HEK293T (cell line): Measurements from ENCODE around the gene SYTL1.

ENCODE experiments used
- CTCF ChIA-PET: fragments of 350-600 bp; formaldehyde crosslinking; extraction: SDS; loops from one replicate; lab custom pipeline; 2021; ENCODE audit warnings: antibody characterized with exemption, inconsistent platforms; lab: Yijun Ruan, JAX
- POLR2A ChIA-PET: fragments of 350-600 bp; formaldehyde crosslinking; extraction: SDS; loops from one replicate; lab custom pipeline; 2020; ENCODE audit warnings: antibody characterized with exemption, inconsistent platforms; lab: Yijun Ruan, JAX
- DNase-seq: peaks from one replicate; pipeline ENCODE4 v3.0.0; 2012; ENCODE audit warnings: mixed read lengths; ENCODE audit errors: extremely low spot score
- ARNT ChIP-seq: fragments of 450-650 bp; IDR thresholded peaks from 2 replicates; pipeline ENCODE4 v1.6.1; 2017; ENCODE audit warnings: mild to moderate bottlenecking
- BHLHE40 ChIP-seq: fragments of 450-650 bp; IDR thresholded peaks from 2 replicates; pipeline ENCODE4 v1.6.1; 2016; ENCODE audit warnings: mild to moderate bottlenecking, moderate library complexity, borderline replicate concordance
- CTBP1 ChIP-seq: fragments of 450-650 bp; IDR thresholded peaks from 2 replicates; pipeline ENCODE4 v1.6.1; 2016; ENCODE audit warnings: borderline replicate concordance
- ELF4 ChIP-seq: fragments of 450-650 bp; IDR thresholded peaks from 2 replicates; pipeline ENCODE4 v1.6.1; 2017; ENCODE audit warnings: antibody characterized with exemption
- FOXA1 ChIP-seq: fragments of 450-650 bp; IDR thresholded peaks from 2 replicates; pipeline ENCODE4 v1.6.1; 2016; ENCODE audit warnings: mild to moderate bottlenecking
- FOXK2 ChIP-seq: fragments of 450-650 bp; IDR thresholded peaks from 2 replicates; pipeline ENCODE4 v1.6.1; 2016; ENCODE audit warnings: mild to moderate bottlenecking
- FOXM1 ChIP-seq: fragments of 450-650 bp; IDR thresholded peaks from 2 replicates; pipeline ENCODE4 v1.6.1; 2017; ENCODE audit warnings: mild to moderate bottlenecking, borderline replicate concordance
- HDGF ChIP-seq: fragments of 450-650 bp; IDR thresholded peaks from 2 replicates; pipeline ENCODE4 v1.6.1; 2017; ENCODE audit warnings: antibody characterized with exemption, borderline replicate concordance
- L3MBTL2 ChIP-seq: fragments of 450-650 bp; conservative IDR thresholded peaks from 2 replicates; pipeline ENCODE4 v1.6.1; 2016; ENCODE audit warnings: mild to moderate bottlenecking
- LEF1 ChIP-seq: fragments of 450-650 bp; IDR thresholded peaks from 2 replicates; pipeline ENCODE4 v1.6.1; 2017; ENCODE audit warnings: mild to moderate bottlenecking, borderline replicate concordance
- NFRKB ChIP-seq: fragments of 450-650 bp; IDR thresholded peaks from 2 replicates; pipeline ENCODE4 v1.6.1; 2016; ENCODE audit warnings: mild to moderate bottlenecking, moderate library complexity
- PKNOX1 ChIP-seq: fragments of 450-650 bp; IDR thresholded peaks from 2 replicates; pipeline ENCODE4 v1.6.1; 2016
- SP1 ChIP-seq: fragments of 450-650 bp; IDR thresholded peaks from 2 replicates; pipeline ENCODE4 v1.6.1; 2017
- SUZ12 ChIP-seq: fragments of 450-650 bp; IDR thresholded peaks from 2 replicates; pipeline ENCODE4 v1.6.1; 2016; ENCODE audit warnings: mild to moderate bottlenecking
- TARDBP ChIP-seq: fragments of 450-650 bp; IDR thresholded peaks from 2 replicates; pipeline ENCODE4 v1.6.1; 2016
- ZNF384 ChIP-seq: fragments of 450-650 bp; IDR thresholded peaks from 2 replicates; pipeline ENCODE4 v1.6.1; 2016

Gene SYTL1

GRCh38 chr1:27360159-27361043, 18.6 kb downstream of the SYTL1 start:
- TF ChIP-seq ZNF384 (no peak), FOXK2 (no peak), LEF1 (no peak), ELF4 (no peak)
- ChIA-PET POLR2A (no interaction called here), CTCF (interaction anchor here (0.9 kb wide), 1 partner anchor 45 kb away, joined by 5 read pairs; no protein-coding TSS in a partner anchor)
- no peak for DNase-seq

- ChIA-PET CTCF (interaction anchor here (0.9 kb wide), 1 partner anchor 45 kb away, joined by 5 read pairs; no protein-coding TSS in a partner anchor), POLR2A (no interaction called here)
- DNase-seq = no peak
- TF ChIP-seq HDGF (no peak), FOXM1 (no peak), FOXA1 (no peak), ELF4 (no peak), SUZ12 (no peak), FOXK2 (no peak), SP1 (no peak), ARNT (no peak), TARDBP (no peak), L3MBTL2 (no peak), BHLHE40 (no peak), NFRKB (no peak), PKNOX1 (no peak), ZNF384 (no peak), LEF1 (no peak)
These were observed 19.2 kb downstream of the SYTL1 start for GRCh38 chr1:27361044-27361402.

- DNase-seq = no peak
- CTCF ChIA-PET = no interaction called here
- POLR2A ChIA-PET = no interaction called here
- TF ChIP-seq FOXK2 (no peak), FOXA1 (no peak), NFRKB (no peak), LEF1 (no peak), TARDBP (no peak), BHLHE40 (no peak), ELF4 (no peak), ARNT (no peak), PKNOX1 (no peak), ZNF384 (no peak)
These were observed 19.7 kb downstream of the SYTL1 start for GRCh38 chr1:27361553-27361952.

GRCh38 chr1:27363766-27364695, 22.2 kb downstream of the SYTL1 start:
- no peak for DNase-seq
- TF ChIP-seq ARNT (no peak), CTBP1 (no peak), FOXM1 (no peak), FOXK2 (no peak), HDGF (no peak), ZNF384 (no peak), L3MBTL2 (no peak), BHLHE40 (no peak), ELF4 (no peak), SUZ12 (no peak), PKNOX1 (no peak), TARDBP (no peak), FOXA1 (no peak), NFRKB (no peak), LEF1 (no peak), SP1 (no peak)
- POLR2A ChIA-PET = interaction anchor here (3.0 to 4.0 kb wide), 2 partner anchors 14 to 22 kb away, joined by 24 to 26 read pairs; partner anchors contain the start of gene SYTL1
- CTCF ChIA-PET = no interaction called here

GRCh38 chr1:27364696-27365371, 23.0 kb downstream of the SYTL1 start:
- ChIA-PET CTCF (interaction anchor here (0.6 to 2.6 kb wide), 4 partner anchors 8 to 65 kb away, joined by 3 to 9 read pairs (median 6); partner anchors contain the start of gene CD164L2), POLR2A (interaction anchor here (0.5 to 4.0 kb wide), 19 partner anchors 8 to 379 kb away, joined by 3 to 26 read pairs (median 5); partner anchors contain the start of genes CD164L2, FCN3, SLC9A1 and SYTL1)
- DNase-seq = no peak
- no peak for TF ChIP-seq L3MBTL2
- no peak for TF ChIP-seq BHLHE40
- no peak for TF ChIP-seq ARNT
- TF ChIP-seq NFRKB = no peak
- no peak for TF ChIP-seq ELF4
